ENCODE data around the gene PITX2. TPM values are rescaled to one million over a fixed set of nuclear protein-coding genes. Genes with fewer than 3 reads are reported as not detected.

Gene PITX2
- polyA plus RNA-seq, 2 of the 4 experiments (the other 2 are of a cell fraction), result 1.1 to 2.6 TPM

DNA sequence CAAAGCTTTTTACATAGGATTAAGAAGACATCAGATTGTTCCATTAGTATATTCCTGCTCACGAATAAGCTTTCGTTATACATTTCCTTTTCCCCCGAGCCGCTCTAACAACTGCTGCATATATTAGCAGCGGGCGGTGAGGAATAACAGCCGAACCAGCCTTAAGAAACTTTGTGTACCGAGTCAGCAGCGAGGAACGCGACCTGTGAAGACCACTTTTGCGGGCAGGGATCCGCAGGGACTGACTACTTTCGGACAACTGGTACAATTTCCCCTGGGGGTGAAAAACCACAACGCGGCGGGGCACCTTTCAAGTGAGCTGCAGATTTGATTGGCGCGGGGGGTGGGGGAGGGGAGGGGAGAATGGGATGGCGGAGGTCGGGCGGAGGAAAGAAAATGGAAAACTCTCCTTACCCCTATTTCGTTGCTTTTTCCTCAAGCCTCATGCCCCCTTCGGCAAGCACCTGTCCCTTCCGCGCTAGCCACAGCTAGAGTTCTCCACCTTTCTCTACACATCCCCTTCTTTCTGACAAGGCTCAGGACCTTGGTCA is 5.9 kb upstream of the PITX2 start:
- TF ChIP-seq NPAS2 (CRISPR knock-in tag; IDR thresholded peaks at IDR 0.05; ENCODE audit: borderline replicate concordance) (no peak), POLR2A (IDR thresholded peaks at IDR 0.05; ENCODE audit: low read length) (no peak), ELK1 (IDR thresholded peaks at IDR 0.05; ENCODE audit: low read depth, low read length) (no peak), GATA3 (IDR thresholded peaks at IDR 0.05; ENCODE audit: borderline replicate concordance) (no peak), JUN (IDR thresholded peaks at IDR 0.05) (no peak), KDM5A (IDR thresholded peaks at IDR 0.05) (no peak), HMGXB4 (CRISPR knock-in tag; IDR thresholded peaks at IDR 0.05; ENCODE audit: borderline replicate concordance) (no peak), MYC (IDR thresholded peaks at IDR 0.05; ENCODE audit: borderline replicate concordance, low read length) (no peak), EP300 (IDR thresholded peaks at IDR 0.05) (no peak), PBX3 (IDR thresholded peaks at IDR 0.05) (no peak), EHMT2 (IDR thresholded peaks at IDR 0.05; ENCODE audit: low read depth) (no peak)
- TF ChIP-seq, protein P1, sequence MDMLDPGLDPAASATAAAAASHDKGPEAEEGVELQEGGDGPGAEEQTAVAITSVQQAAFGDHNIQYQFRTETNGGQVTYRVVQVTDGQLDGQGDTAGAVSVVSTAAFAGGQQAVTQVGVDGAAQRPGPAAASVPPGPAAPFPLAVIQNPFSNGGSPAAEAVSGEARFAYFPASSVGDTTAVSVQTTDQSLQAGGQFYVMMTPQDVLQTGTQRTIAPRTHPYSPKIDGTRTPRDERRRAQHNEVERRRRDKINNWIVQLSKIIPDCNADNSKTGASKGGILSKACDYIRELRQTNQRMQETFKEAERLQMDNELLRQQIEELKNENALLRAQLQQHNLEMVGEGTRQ (IDR thresholded peaks at IDR 0.05), result no peak
- ChIA-PET CTCF (interaction anchor here (0.7 to 0.8 kb wide), 2 partner anchors 253 to 907 kb away, joined by 3 read pairs; no protein-coding TSS in a partner anchor), POLR2A (no interaction called here)
- H3K27ac ChIP-seq, result no peak overlapping the region
- 89% methylated on average over 24 of the region's 26 CpGs for WGBS (ENCODE audit: missing lambda C conversion rate)
- no peak overlapping the region for H3K4me2 ChIP-seq
- no peaks in the 10 kb centered on the region for H3K4me1 ChIP-seq
- FAIRE-seq (no peak), DNase-seq (ENCODE audit: low read depth in 1 of 2, low spot score in 1 of 2) (no peak), ATAC-seq (no peak)
- no peaks in the 10 kb centered on the region for H3K9me3 ChIP-seq
- no peak overlapping the region for H3K4me3 ChIP-seq

DNA sequence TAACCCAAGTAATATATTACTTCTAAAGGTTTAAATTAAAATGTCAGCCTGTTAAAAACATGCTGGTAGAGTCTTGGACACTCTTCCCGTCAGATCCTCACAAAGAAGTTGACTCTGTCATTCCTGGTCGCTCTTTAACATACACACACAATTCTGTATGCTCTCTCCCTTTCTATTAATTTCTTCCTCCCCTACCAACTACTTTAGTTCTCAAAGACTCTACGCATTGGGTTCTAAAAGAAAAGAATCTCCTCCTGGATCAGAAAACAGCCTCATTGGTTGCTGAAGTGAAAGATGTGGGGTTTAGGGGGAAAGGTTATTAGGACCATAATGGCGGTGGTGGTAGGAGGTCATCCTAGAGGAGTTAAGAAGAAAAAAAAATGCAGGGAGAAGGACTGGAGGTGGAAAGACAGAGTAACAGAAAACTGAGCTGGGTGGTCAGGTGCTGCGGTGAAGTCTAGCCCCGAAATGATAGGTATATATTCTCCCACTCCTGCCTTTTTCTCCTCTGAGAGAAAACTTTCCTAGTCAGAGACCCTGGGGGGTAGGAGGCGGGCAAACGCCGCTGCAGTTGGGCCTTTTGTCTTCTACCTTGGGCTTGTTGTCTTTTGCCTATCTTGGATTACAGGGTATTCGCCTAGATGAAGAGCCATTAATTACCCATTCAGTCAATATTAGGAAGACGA is 5.2 kb upstream of the PITX2 start:
- TF ChIP-seq ESRRA (IDR thresholded peaks at IDR 0.05; ENCODE audit: borderline replicate concordance, low read length) (no peak), ZNF302 (CRISPR knock-in tag; IDR thresholded peaks at IDR 0.05) (no peak), HOXB13 (CRISPR knock-in tag; IDR thresholded peaks at IDR 0.05; ENCODE audit: low read depth) (no peak), RFX5 (IDR thresholded peaks at IDR 0.05) (no peak), CBX2 (IDR thresholded peaks at IDR 0.05; ENCODE audit: borderline replicate concordance, low read depth) (no peak), PHF8 (IDR thresholded peaks at IDR 0.05; ENCODE audit: borderline replicate concordance, low read depth) (no peak), EP300 (IDR thresholded peaks at IDR 0.05) (no peak), NFE2L2 (conservative IDR thresholded peaks at IDR 0.05; ENCODE audit: low read length) (no peak), CHD4 (IDR thresholded peaks at IDR 0.05; ENCODE audit: borderline replicate concordance) (no peak), EHMT2 (IDR thresholded peaks at IDR 0.05; ENCODE audit: low read depth) (no peak), GATA3 (IDR thresholded peaks at IDR 0.05; ENCODE audit: borderline replicate concordance) (no peak), CEBPB (IDR thresholded peaks at IDR 0.05) (no peak)
- TF ChIP-seq, protein P2, sequence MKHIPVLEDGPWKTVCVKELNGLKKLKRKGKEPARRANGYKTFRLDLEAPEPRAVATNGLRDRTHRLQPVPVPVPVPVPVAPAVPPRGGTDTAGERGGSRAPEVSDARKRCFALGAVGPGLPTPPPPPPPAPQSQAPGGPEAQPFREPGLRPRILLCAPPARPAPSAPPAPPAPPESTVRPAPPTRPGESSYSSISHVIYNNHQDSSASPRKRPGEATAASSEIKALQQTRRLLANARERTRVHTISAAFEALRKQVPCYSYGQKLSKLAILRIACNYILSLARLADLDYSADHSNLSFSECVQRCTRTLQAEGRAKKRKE (CRISPR knock-in tag; IDR thresholded peaks at IDR 0.05; ENCODE audit: low read depth), result no peak
- Histone ChIP-seq H3K4me3 (no peak overlapping the region), H3K4me1 (no peaks in the 10 kb centered on the region), H3K27ac (no peak overlapping the region), H3K4me2 (no peak overlapping the region), H3K9me3 (no peaks in the 10 kb centered on the region)
- ATAC-seq, result no peak
- FAIRE-seq, result no peak
- ChIA-PET CTCF (no interaction called here), POLR2A (no interaction called here)
- 82% methylated on average over 11 of the region's 11 CpGs for WGBS (ENCODE audit: missing lambda C conversion rate)
- DNase-seq (ENCODE audit: low read depth in 1 of 2, low spot score in 1 of 2), result no peak

All from A549 (cell line).